ENCODE results near the gene GDF2. TPM values are rescaled to one million over a fixed set of nuclear protein-coding genes. Genes with fewer than 3 reads are reported as not detected.

The GDF2 gene
- total RNA-seq, 2 donors from 2014 or later: not detected

- no peak for TF ChIP-seq CTCF (IDR thresholded peaks at IDR 0.05)
- no peaks in the 10 kb centered on the region for H3K4me1 ChIP-seq
- H3K27me3 ChIP-seq: no peaks in the 10 kb centered on the region
- no peak overlapping the region for H3K4me3 ChIP-seq
- intact Hi-C loops (cut with DNase I): no loop called here
- H3K27ac ChIP-seq: no peak overlapping the region
- DNase-seq: no peak
- H3K9ac ChIP-seq (ENCODE audit: low read depth in 2 of 2, low read length in 2 of 2): no peak overlapping the region
- no peaks in the 10 kb centered on the region for H3K9me3 ChIP-seq
- H3K36me3 ChIP-seq: no peaks in the 10 kb centered on the region
Measured at GRCh38 chr10:47323087-47323486, 833 bp downstream of the GDF2 start.

- H3K4me3 ChIP-seq: no peak overlapping the region
- no peak for TF ChIP-seq CTCF (IDR thresholded peaks at IDR 0.05)
- no peaks in the 10 kb centered on the region for H3K36me3 ChIP-seq
- intact Hi-C loops (cut with DNase I): no loop called here
- no peak overlapping the region for H3K27ac ChIP-seq
- H3K4me1 ChIP-seq: no peaks in the 10 kb centered on the region
- DNase-seq: no peak
- H3K9ac ChIP-seq (ENCODE audit: low read depth in 2 of 2, low read length in 2 of 2): no peak overlapping the region
- H3K27me3 ChIP-seq: no peaks in the 10 kb centered on the region
- H3K9me3 ChIP-seq: no peaks in the 10 kb centered on the region
Measured at GRCh38 chr10:47323636-47324296, 1.5 kb downstream of the GDF2 start.

- TF ChIP-seq CTCF (IDR thresholded peaks at IDR 0.05): no peak
- Histone ChIP-seq H3K4me3 (no peak overlapping the region), H3K27ac (no peak overlapping the region), H3K27me3 (no peaks in the 10 kb centered on the region), H3K9ac (ENCODE audit: low read depth in 2 of 2, low read length in 2 of 2) (no peak overlapping the region), H3K9me3 (no peaks in the 10 kb centered on the region), H3K36me3 (no peaks in the 10 kb centered on the region), H3K4me1 (peaks cover 6% of the 10 kb centered on the region)
- DNase-seq: no peak
- intact Hi-C loops (cut with DNase I): no loop called here
Measured at GRCh38 chr10:47325303-47326291, 3.3 kb downstream of the GDF2 start.

- no peaks in the 10 kb centered on the region for H3K27me3 ChIP-seq
Measured at GRCh38 chr10:47326306-47326926, 4.2 kb downstream of the GDF2 start.

More at GRCh38 chr10:47326306-47326926, 4.2 kb downstream of the GDF2 start:
- Histone ChIP-seq H3K9me3 (no peaks in the 10 kb centered on the region), H3K4me1 (peaks cover 6% of the 10 kb centered on the region), H3K27ac (no peak overlapping the region), H3K36me3 (no peaks in the 10 kb centered on the region), H3K4me3 (no peak overlapping the region), H3K9ac (ENCODE audit: low read depth in 2 of 2, low read length in 2 of 2) (no peak overlapping the region)
- intact Hi-C loops (cut with DNase I): no loop called here
- no peak for DNase-seq
- no peak for TF ChIP-seq CTCF (IDR thresholded peaks at IDR 0.05)
